Astrocyte (in vitro differentiated cells and primary cell): ENCODE results near the gene HPD. TPM values are rescaled to one million over a fixed set of nuclear protein-coding genes. Genes with fewer than 3 reads are reported as not detected.

Source experiments
- DNase-seq: peaks from one replicate; pipeline ENCODE4 v3.0.0-alpha.2; 2010; ENCODE audit warnings: low read depth
- FAIRE-seq: peaks from 2 replicates; lab custom pipeline; 2011; peaks lifted over from hg19 to GRCh38; lab: Jason Lieb, UNC
- H2AFZ ChIP-seq: 2 replicates; pipeline ENCODE4 v1.6.0; 2012; ENCODE audit warnings: low read depth, low read length, inconsistent platforms
- H3K27ac ChIP-seq: 2 replicates; pipeline ENCODE4 v1.5.1; 2011; ENCODE audit warnings: low read depth, low read length, inconsistent platforms
- H3K27me3 ChIP-seq: 2 replicates; pipeline ENCODE4 v1.6.0; 2011; ENCODE audit warnings: low read length, inconsistent platforms; ENCODE audit not compliant: insufficient read depth
- H3K36me3 ChIP-seq: 2 replicates; pipeline ENCODE4 v1.5.1; 2011; ENCODE audit warnings: low read length, inconsistent platforms; ENCODE audit not compliant: insufficient read depth
- H3K4me1 ChIP-seq: 2 replicates; pipeline ENCODE4 v1.5.1; 2011; ENCODE audit warnings: low read length, inconsistent platforms; ENCODE audit not compliant: insufficient read depth
- H3K4me2 ChIP-seq: 2 replicates; pipeline ENCODE4 v1.6.0; 2012; ENCODE audit warnings: low read length, inconsistent platforms
- H3K4me3 ChIP-seq: 2 replicates; pipeline ENCODE4 v1.5.1; 2011; ENCODE audit warnings: low read depth, mild to moderate bottlenecking, low read length, inconsistent platforms; ENCODE audit not compliant: insufficient read depth
- H3K79me2 ChIP-seq: 2 replicates; pipeline ENCODE4 v1.6.0; 2012; ENCODE audit warnings: mild to moderate bottlenecking, low read length, inconsistent platforms; ENCODE audit not compliant: insufficient read depth
- H3K9ac ChIP-seq: 2 replicates; pipeline ENCODE4 v1.6.0; 2012; ENCODE audit warnings: mild to moderate bottlenecking, low read length, inconsistent platforms
- H3K9me3 ChIP-seq: 2 replicates; pipeline ENCODE4 v1.5.1; 2012; ENCODE audit warnings: low read depth, mild to moderate bottlenecking, low read length, inconsistent platforms; ENCODE audit not compliant: insufficient read depth
- H4K20me1 ChIP-seq: 2 replicates; pipeline ENCODE4 v1.6.0; 2012; ENCODE audit warnings: low read length, inconsistent platforms; ENCODE audit not compliant: insufficient read depth
- H3K27ac Mint-ChIP-seq: one replicate; pipeline ENCODE4 v1.8.0; 2021; ENCODE audit warnings: mild to moderate bottlenecking, mixed read lengths; ENCODE audit not compliant: unreplicated experiment
- H3K27me3 Mint-ChIP-seq: one replicate; pipeline ENCODE4 v1.8.0; 2021; ENCODE audit warnings: low read depth, mixed read lengths; ENCODE audit not compliant: unreplicated experiment
- H3K36me3 Mint-ChIP-seq: one replicate; pipeline ENCODE4 v1.8.0; 2021; ENCODE audit warnings: low read depth, mixed read lengths; ENCODE audit not compliant: unreplicated experiment
- H3K4me1 Mint-ChIP-seq: one replicate; pipeline ENCODE4 v1.8.0; 2021; ENCODE audit warnings: low read depth, mixed read lengths; ENCODE audit not compliant: unreplicated experiment
- H3K4me3 Mint-ChIP-seq: one replicate; pipeline ENCODE4 v1.8.0; 2021; ENCODE audit warnings: mild to moderate bottlenecking, moderate library complexity, mixed read lengths; ENCODE audit not compliant: unreplicated experiment
- H3K9me3 Mint-ChIP-seq: one replicate; pipeline ENCODE4 v1.8.0; 2021; ENCODE audit warnings: mild to moderate bottlenecking, mixed read lengths; ENCODE audit not compliant: unreplicated experiment
- CTCF ChIP-seq: IDR thresholded peaks from 2 replicates; pipeline ENCODE4 v1.5.1; 2011; ENCODE audit warnings: low read depth, mild to moderate bottlenecking, inconsistent platforms, low read length, moderate library complexity; ENCODE audit not compliant: insufficient read depth
- EZH2 ChIP-seq: IDR thresholded peaks from 2 replicates; pipeline ENCODE4 v1.6.1; 2012; ENCODE audit warnings: mild to moderate bottlenecking, low read length, inconsistent platforms; ENCODE audit not compliant: insufficient read depth
- total RNA-seq: library from RNA; stranded (reverse); gene quantifications from 2 replicates; pipeline ENCODE4 v1.2.1, GENCODE V29; 2021

Gene HPD
- total RNA-seq, 1 donor from 2014 or later = not detected

- no peak for FAIRE-seq
Measured at GRCh38 chr12:121829250-121829918, 29.3 kb downstream of the HPD start.

GRCh38 chr12:121828826-121829225 is 29.8 kb downstream of the HPD start:
- Histone ChIP-seq H3K79me2 (no peaks in the 10 kb centered on the region), H3K9me3 (no peaks in the 10 kb centered on the region), H3K27me3 (no peaks in the 10 kb centered on the region), H3K4me3 (no peak overlapping the region), H4K20me1 (peaks cover 30% of the 10 kb centered on the region), H2AFZ (no peak overlapping the region), H3K27ac (no peak overlapping the region), H3K9ac (no peak overlapping the region), H3K36me3 (peaks cover 39% of the 10 kb centered on the region), H3K4me2 (no peak overlapping the region), H3K4me1 (no peaks in the 10 kb centered on the region)
- Mint-ChIP-seq H3K27me3 (no peaks in the 10 kb centered on the region), H3K36me3 (peaks cover 26% of the 10 kb centered on the region), H3K9me3 (no peaks in the 10 kb centered on the region), H3K4me1 (no peaks in the 10 kb centered on the region), H3K4me3 (no peak overlapping the region), H3K27ac (peak overlapping the region; percentile 70)
- FAIRE-seq (no peak), DNase-seq (no peak)
- TF ChIP-seq CTCF (no peak), EZH2 (no peak)

More at GRCh38 chr12:121829250-121829918, 29.3 kb downstream of the HPD start:
- H3K9me3 Mint-ChIP-seq = no peaks in the 10 kb centered on the region
- TF ChIP-seq CTCF (no peak), EZH2 (no peak)
- H3K9me3 ChIP-seq = no peaks in the 10 kb centered on the region
- H3K9ac ChIP-seq = no peak overlapping the region
- no peak overlapping the region for H3K4me2 ChIP-seq
- no peaks in the 10 kb centered on the region for H3K27me3 ChIP-seq
- no peak overlapping the region for H3K4me3 Mint-ChIP-seq
- no peaks in the 10 kb centered on the region for H3K27me3 Mint-ChIP-seq
- H3K4me3 ChIP-seq = no peak overlapping the region
- H3K36me3 Mint-ChIP-seq = peaks cover 26% of the 10 kb centered on the region
- H4K20me1 ChIP-seq = peaks cover 26% of the 10 kb centered on the region
- no peak overlapping the region for H2AFZ ChIP-seq
- H3K27ac ChIP-seq = no peak overlapping the region
- no peaks in the 10 kb centered on the region for H3K4me1 Mint-ChIP-seq
- H3K4me1 ChIP-seq = no peaks in the 10 kb centered on the region
- no peak overlapping the region for H3K27ac Mint-ChIP-seq
- H3K36me3 ChIP-seq = peaks cover 36% of the 10 kb centered on the region
- no peaks in the 10 kb centered on the region for H3K79me2 ChIP-seq
- no peak for DNase-seq

GRCh38 chr12:121828306-121828705 is 30.4 kb downstream of the HPD start:
- Mint-ChIP-seq H3K9me3 (no peaks in the 10 kb centered on the region), H3K4me1 (no peaks in the 10 kb centered on the region), H3K36me3 (peaks cover 25% of the 10 kb centered on the region), H3K4me3 (no peak overlapping the region), H3K27me3 (no peaks in the 10 kb centered on the region), H3K27ac (peak overlapping the region; percentile 70)
- Histone ChIP-seq H3K36me3 (peaks cover 42% of the 10 kb centered on the region), H3K27ac (no peak overlapping the region), H3K4me3 (no peak overlapping the region), H3K9me3 (no peaks in the 10 kb centered on the region), H3K27me3 (no peaks in the 10 kb centered on the region), H3K9ac (no peak overlapping the region), H3K4me2 (no peak overlapping the region), H4K20me1 (peaks cover 35% of the 10 kb centered on the region), H3K79me2 (no peaks in the 10 kb centered on the region), H3K4me1 (no peaks in the 10 kb centered on the region), H2AFZ (no peak overlapping the region)
- TF ChIP-seq CTCF (no peak), EZH2 (no peak)
- no peak for FAIRE-seq
- DNase-seq = no peak
